B cell (primary cell): ENCODE data around the gene INSM1. TPM values are rescaled to one million over a fixed set of nuclear protein-coding genes. Genes with fewer than 3 reads are reported as not detected.

Source experiments
- ATAC-seq: fragments of 200-7000 bp; cut with Tn5 transposase; one replicate; pipeline ENCODE4 v1.10.0; 2021; ENCODE audit warnings: low read depth, mild to moderate bottlenecking, moderate number of reproducible peaks, moderate library complexity
- CTCF ChIA-PET: fragments of 350-600 bp; sonication (Branson Sonifier 250); formaldehyde crosslinking; loops from one replicate; lab custom pipeline; 2021; ENCODE audit warnings: antibody characterized with exemption, inconsistent platforms; lab: Charles Lee
- POLR2A ChIA-PET: fragments of 350-600 bp; sonication (Branson Sonifier 250); formaldehyde crosslinking; loops from one replicate; lab custom pipeline; 2021; ENCODE audit warnings: antibody characterized with exemption; lab: Charles Lee
- DNase-seq: peaks from one replicate; pipeline ENCODE4 v3.0.0; 2013
- H2AFZ ChIP-seq: 2 replicates; pipeline ENCODE4 v1.6.1; 2012; ENCODE audit warnings: mild to moderate bottlenecking, low read depth, low read length; ENCODE audit not compliant: insufficient read depth, poor library complexity, severe bottlenecking
- H3K27ac ChIP-seq, 2 donors: 1 replicate in 1 of 2; 2 replicates in 1 of 2; pipeline ENCODE4 v1.5.1; 2012 to 2013; ENCODE audit warnings: low read length in 2 of 2, mild to moderate bottlenecking in 2 of 2, moderate library complexity in 1 of 2
- H3K27me3 ChIP-seq, 4 experiments: fragments of 200-600 bp in 1 of 4; sonication (generic) in 1 of 4; replicated peaks in 1 of 4; 1 replicate in 2 of 4; 2 replicates in 2 of 4; pipeline versions ENCODE4 v1.6.1 to v1.7.0; 2013 to 2016; ENCODE audit warnings: low read length in 3 of 4, mild to moderate bottlenecking in 2 of 4, mixed read lengths in 1 of 4, moderate library complexity in 1 of 4; ENCODE audit not compliant: insufficient read depth in 4 of 4, control insufficient read depth in 3 of 4; ENCODE audit errors: control extremely low read depth in 1 of 4
- H3K36me3 ChIP-seq, 2 experiments: replicated peaks in 1 of 2; 1 replicate in 1 of 2; 2 replicates in 1 of 2; pipeline versions ENCODE4 v1.6.1 to v1.7.1; 2013; ENCODE audit warnings: low read length in 1 of 2; ENCODE audit not compliant: insufficient read depth in 2 of 2, control insufficient read depth in 1 of 2; ENCODE audit errors: control extremely low read depth in 1 of 2, extremely low read depth in 1 of 2
- H3K4me1 ChIP-seq, 2 donors: fragments of 200-600 bp in 1 of 2; sonication (generic) in 1 of 2; 1 replicate in 1 of 2; 2 replicates in 1 of 2; pipeline versions ENCODE4 v1.5.1 to v1.6.1; 2013 to 2017; ENCODE audit warnings: low read length in 2 of 2; ENCODE audit not compliant: control insufficient read depth in 2 of 2, insufficient read depth in 2 of 2
- H3K4me2 ChIP-seq: replicated peaks from 2 replicates; pipeline ENCODE3; 2012; ENCODE audit warnings: mild to moderate bottlenecking, low read depth, low read length; ENCODE audit not compliant: poor library complexity, severe bottlenecking
- H3K4me3 ChIP-seq, 5 experiments: fragments of 200-600 bp in 1 of 5; sonication (generic) in 1 of 5; 1 replicate in 3 of 5; 2 replicates in 2 of 5; pipeline versions ENCODE4 v1.5.1 to v1.7.0; 2011 to 2016; ENCODE audit warnings: low read length in 4 of 5, mild to moderate bottlenecking in 4 of 5, low read depth in 2 of 5, control low read depth in 1 of 5, moderate library complexity in 1 of 5; ENCODE audit not compliant: insufficient read depth in 1 of 5; ENCODE audit errors: control extremely low read depth in 1 of 5, extremely low read depth in 1 of 5
- H3K79me2 ChIP-seq: fragments of 200-600 bp; sonication (generic); one replicate; pipeline ENCODE4 v1.6.0; 2016; ENCODE audit warnings: low read length; ENCODE audit not compliant: control insufficient read depth, insufficient read depth
- H3K9ac ChIP-seq: fragments of 200-600 bp; sonication (generic); 2 replicates; pipeline ENCODE4 v1.6.1; 2017; ENCODE audit warnings: mild to moderate bottlenecking, low read length, moderate library complexity
- H3K9me3 ChIP-seq, 3 donors: one replicate each; pipeline versions ENCODE4 v1.6.1 to v1.7.1; 2013; ENCODE audit warnings: low read length in 2 of 3; ENCODE audit not compliant: control insufficient read depth in 2 of 3, insufficient read depth in 1 of 3; ENCODE audit errors: control extremely low read depth in 1 of 3
- H4K20me1 ChIP-seq: 2 replicates; pipeline ENCODE4 v1.6.0; 2012; ENCODE audit warnings: mild to moderate bottlenecking, low read length; ENCODE audit not compliant: insufficient read depth, control insufficient read depth, poor library complexity, severe bottlenecking
- H3K27ac Mint-ChIP-seq: one replicate; pipeline ENCODE4 v1.8.0; 2021; ENCODE audit warnings: mixed read lengths
- H3K27me3 Mint-ChIP-seq: one replicate; pipeline ENCODE4 v1.8.0; 2021; ENCODE audit warnings: mixed read lengths
- H3K4me1 Mint-ChIP-seq: one replicate; pipeline ENCODE4 v1.8.0; 2021; ENCODE audit warnings: mixed read lengths
- H3K4me3 Mint-ChIP-seq: one replicate; pipeline ENCODE4 v1.8.0; 2021; ENCODE audit warnings: mixed read lengths
- H3K9me3 Mint-ChIP-seq: one replicate; pipeline ENCODE4 v1.8.0; 2022; ENCODE audit warnings: mixed read lengths; ENCODE audit not compliant: insufficient read depth
- CTCF ChIP-seq: fragments of 200-600 bp; IDR thresholded peaks from one replicate; pipeline ENCODE4 v1.8.0; 2022; ENCODE audit warnings: antibody characterized with exemption, mild to moderate bottlenecking
- EZH2 ChIP-seq: IDR thresholded peaks from 2 replicates; pipeline ENCODE4 v1.6.1; 2012; ENCODE audit warnings: borderline replicate concordance, low read depth, mild to moderate bottlenecking, moderate library complexity, low read length; ENCODE audit not compliant: insufficient read depth, poor library complexity, severe bottlenecking
- WGBS: methylation state at CpG from one replicate; pipeline ENCODE4 v1.1.5; 2013; ENCODE audit warnings: missing lambda C conversion rate; ENCODE audit not compliant: insufficient coverage; 5-methylcytosine and 5-hydroxymethylcytosine counted together
- intact Hi-C: fragments of 100-400 bp; cut with micrococcal nuclease; formaldehyde crosslinking; loops from one replicate; pipeline ENCODE4 v1.10.0; 2022
- polyA plus RNA-seq: library from polyadenylated mRNA; depleted of rRNA; stranded (reverse); fragments of >200 nt; gene quantifications from 2 replicates; pipeline ENCODE4 v1.2.3, GENCODE V29; 2012
- total RNA-seq, 2 donors: library from RNA; stranded (reverse); fragments of 120-200 nt in 1 of 2; gene quantifications; 1 replicate in 1 of 2; 2 replicates in 1 of 2; pipeline versions ENCODE4 v1.2.3 to v1.2.4, GENCODE V29; 2013 to 2022

Gene INSM1
- total and polyA plus RNA-seq, 2 donors (not counting 1 experiment from before 2014, with no cell fraction given): not detected

- H3K4me2 ChIP-seq: no peak overlapping the region
- ChIA-PET POLR2A (no interaction called here), CTCF (no interaction called here)
- intact Hi-C loops: no loop called here
- DNase-seq: no peak
- peaks cover 0 to 6% of the 10 kb centered on the region in 2 experiments for H3K36me3 ChIP-seq
- H2AFZ ChIP-seq: no peak overlapping the region
- H3K79me2 ChIP-seq: no peaks in the 10 kb centered on the region
- no peaks in the 10 kb centered on the region for H3K4me1 ChIP-seq
- H3K27me3 Mint-ChIP-seq: no peaks in the 10 kb centered on the region
- no peak for ATAC-seq
- TF ChIP-seq CTCF: no peak
- TF ChIP-seq EZH2: no peak
- H3K4me3 ChIP-seq: no peak overlapping the region
- no peaks in the 10 kb centered on the region for H4K20me1 ChIP-seq
- H3K9ac ChIP-seq: no peak overlapping the region
- WGBS: no CpG with 5 or more reads among the region's 6 CpGs
- no peak overlapping the region for H3K27ac Mint-ChIP-seq
- H3K27ac ChIP-seq: no peak overlapping the region
- H3K4me3 Mint-ChIP-seq: no peak overlapping the region
- H3K27me3 ChIP-seq: no peaks in the 10 kb centered on the region
- no peaks in the 10 kb centered on the region for H3K9me3 ChIP-seq
- peaks cover 4% of the 10 kb centered on the region for H3K4me1 Mint-ChIP-seq
- H3K9me3 Mint-ChIP-seq: no peaks in the 10 kb centered on the region
Observed at GRCh38 chr20:20407891-20408805, 40.2 kb downstream of the INSM1 start.

- Histone ChIP-seq H2AFZ (no peak overlapping the region), H3K4me1 (no peaks in the 10 kb centered on the region), H3K9me3 (no peaks in the 10 kb centered on the region), H3K9ac (no peak overlapping the region), H3K27ac (no peak overlapping the region), H4K20me1 (no peaks in the 10 kb centered on the region), H3K4me2 (no peak overlapping the region), H3K27me3 (no peaks in the 10 kb centered on the region), H3K4me3 (no peak overlapping the region), H3K36me3 (peaks cover 0 to 4% of the 10 kb centered on the region in 2 experiments), H3K79me2 (no peaks in the 10 kb centered on the region)
- Mint-ChIP-seq H3K4me1 (peaks cover 5% of the 10 kb centered on the region), H3K9me3 (no peaks in the 10 kb centered on the region), H3K27ac (no peak overlapping the region), H3K4me3 (no peak overlapping the region), H3K27me3 (no peaks in the 10 kb centered on the region)
- TF ChIP-seq CTCF: no peak
- no peak for TF ChIP-seq EZH2
- intact Hi-C loops: no loop called here
- 100% methylated on average over 2 of the region's 4 CpGs for WGBS
- ATAC-seq (no peak), DNase-seq (no peak)
- ChIA-PET POLR2A (no interaction called here), CTCF (no interaction called here)
Observed at GRCh38 chr20:20409331-20409730, 41.4 kb downstream of the INSM1 start.
